ENCODE results near the gene FGD5. TPM values are rescaled to one million over a fixed set of nuclear protein-coding genes. Genes with fewer than 3 reads are reported as not detected.

FGD5 gene
- total RNA-seq, 1 donor from 2014 or later: 3.2 TPM

- Mint-ChIP-seq H3K27me3 (ENCODE audit: low read depth) (peaks cover 2% of the 10 kb centered on the region), H3K9me3 (no peaks in the 10 kb centered on the region), H3K36me3 (no peaks in the 10 kb centered on the region), H3K4me3 (no peak overlapping the region), H3K27ac (no peak overlapping the region), H3K4me1 (no peaks in the 10 kb centered on the region)
- DNase-seq (ENCODE audit: low spot score in 2 of 2, unreplicated experiment in 2 of 2): peak in 1 of 2 experiments; percentile 17
- TF ChIP-seq CTCF (IDR thresholded peaks at IDR 0.05; ENCODE audit: unreplicated experiment): no peak
These were observed 46.1 kb upstream of the FGD5 start for GRCh38 chr3:14772533-14773138.

- H3K36me3 Mint-ChIP-seq: no peaks in the 10 kb centered on the region
These were observed 45.5 kb upstream of the FGD5 start for GRCh38 chr3:14773281-14773680.

GRCh38 chr3:14773691-14774128 lies 45.1 kb upstream of the FGD5 start:
- no peaks in the 10 kb centered on the region for H3K4me1 Mint-ChIP-seq
- peak in 1 of 2 experiments; percentile 28 for DNase-seq (ENCODE audit: low spot score in 2 of 2, unreplicated experiment in 2 of 2)
- H3K36me3 Mint-ChIP-seq: no peaks in the 10 kb centered on the region
- peaks cover 5% of the 10 kb centered on the region for H3K9me3 Mint-ChIP-seq
- H3K4me3 Mint-ChIP-seq: no peak overlapping the region
- H3K27ac Mint-ChIP-seq: no peak overlapping the region
- no peak for TF ChIP-seq CTCF (IDR thresholded peaks at IDR 0.05; ENCODE audit: unreplicated experiment)
- no peaks in the 10 kb centered on the region for H3K27me3 Mint-ChIP-seq (ENCODE audit: low read depth)

More at GRCh38 chr3:14773281-14773680, 45.5 kb upstream of the FGD5 start:
- Mint-ChIP-seq H3K27me3 (ENCODE audit: low read depth) (no peaks in the 10 kb centered on the region), H3K4me1 (no peaks in the 10 kb centered on the region), H3K9me3 (peaks cover under 1% of the 10 kb centered on the region), H3K27ac (no peak overlapping the region), H3K4me3 (no peak overlapping the region)
- no peak for TF ChIP-seq CTCF (IDR thresholded peaks at IDR 0.05; ENCODE audit: unreplicated experiment)
- DNase-seq (ENCODE audit: low spot score in 2 of 2, unreplicated experiment in 2 of 2): no peak

- peaks cover 10% of the 10 kb centered on the region for H3K9me3 Mint-ChIP-seq
- no peaks in the 10 kb centered on the region for H3K27me3 Mint-ChIP-seq (ENCODE audit: low read depth)
- no peaks in the 10 kb centered on the region for H3K36me3 Mint-ChIP-seq
- H3K4me3 Mint-ChIP-seq: no peak overlapping the region
- no peak for TF ChIP-seq CTCF (IDR thresholded peaks at IDR 0.05; ENCODE audit: unreplicated experiment)
- H3K27ac Mint-ChIP-seq: no peak overlapping the region
- no peaks in the 10 kb centered on the region for H3K4me1 Mint-ChIP-seq
- DNase-seq (ENCODE audit: low spot score in 2 of 2, unreplicated experiment in 2 of 2): peak in 1 of 2 experiments; percentile 25
These were observed 44.3 kb upstream of the FGD5 start for GRCh38 chr3:14774431-14774830.

- no peak for TF ChIP-seq CTCF (IDR thresholded peaks at IDR 0.05; ENCODE audit: unreplicated experiment)
- Mint-ChIP-seq H3K4me3 (no peak overlapping the region), H3K4me1 (no peaks in the 10 kb centered on the region), H3K27me3 (ENCODE audit: low read depth) (no peaks in the 10 kb centered on the region), H3K36me3 (no peaks in the 10 kb centered on the region), H3K27ac (no peak overlapping the region), H3K9me3 (peaks cover 14% of the 10 kb centered on the region)
- DNase-seq (ENCODE audit: low spot score in 2 of 2, unreplicated experiment in 2 of 2): peak in 1 of 2 experiments; percentile 13
These were observed 43.8 kb upstream of the FGD5 start for GRCh38 chr3:14775011-14775410.
